HG03457 (cell line): ENCODE measurements around the gene SPECC1L.

ENCODE experiments used
- ATAC-seq: cut with Tn5 transposase; IDR thresholded peaks from one replicate; pipeline ENCODE4 v1.9.1; 2021; ENCODE audit warnings: moderate number of reproducible peaks; ENCODE audit not compliant: unreplicated experiment

SPECC1L gene

DNA sequence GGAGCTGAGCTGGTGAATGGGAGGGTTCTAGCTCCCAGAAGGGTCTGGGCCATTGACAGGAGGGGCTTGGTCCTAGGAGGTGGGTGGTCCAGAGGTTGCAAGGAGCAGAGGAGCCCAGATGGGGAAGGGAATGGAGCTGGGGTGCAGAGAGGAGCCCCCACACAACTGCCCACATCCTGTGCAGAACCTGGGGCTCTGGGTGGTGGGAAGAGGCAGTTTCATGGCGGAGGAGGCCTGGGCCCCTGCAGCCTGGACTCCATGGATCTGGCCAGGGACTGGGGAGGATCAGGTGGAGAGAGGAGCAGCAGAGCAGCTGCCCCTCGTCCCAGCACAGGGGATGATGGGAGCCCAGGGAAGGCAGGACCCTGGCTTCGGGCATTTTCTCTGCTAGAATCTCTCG, 155.8 kb downstream of the SPECC1L start:
- ATAC-seq: no peak

DNA sequence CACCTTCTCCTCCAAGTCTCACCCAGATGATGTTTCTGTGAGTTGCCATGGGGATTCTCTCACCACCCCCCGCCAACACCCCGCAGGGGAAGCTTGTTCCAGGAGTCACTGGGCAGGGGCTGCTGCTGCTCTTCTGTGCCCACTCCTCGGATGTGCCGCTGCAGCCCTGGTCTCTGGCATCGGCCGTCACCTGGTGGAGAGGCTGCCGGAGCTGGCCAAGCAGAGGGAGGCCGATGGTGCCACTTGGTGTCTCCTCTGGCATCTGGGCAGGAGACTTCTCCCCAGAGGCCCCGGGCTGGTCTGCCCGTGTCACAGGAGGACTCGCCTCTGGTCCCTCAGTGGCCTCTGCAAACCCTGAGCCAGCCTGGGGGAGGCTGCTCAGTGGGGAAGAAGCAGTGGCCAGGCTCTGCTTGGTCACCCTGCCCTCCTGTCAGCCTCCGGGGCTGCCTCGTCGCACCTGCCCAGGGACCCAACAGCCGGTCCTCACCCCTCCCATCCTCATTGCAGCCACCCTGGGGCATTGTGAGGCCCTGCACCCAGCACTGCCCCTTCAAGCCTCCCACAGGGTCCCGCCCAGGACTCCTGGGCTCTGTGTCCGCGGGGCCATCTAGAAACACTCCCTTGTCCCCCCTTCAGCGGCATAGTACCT, 156.3 kb downstream of the SPECC1L start:
- no peak for ATAC-seq

DNA sequence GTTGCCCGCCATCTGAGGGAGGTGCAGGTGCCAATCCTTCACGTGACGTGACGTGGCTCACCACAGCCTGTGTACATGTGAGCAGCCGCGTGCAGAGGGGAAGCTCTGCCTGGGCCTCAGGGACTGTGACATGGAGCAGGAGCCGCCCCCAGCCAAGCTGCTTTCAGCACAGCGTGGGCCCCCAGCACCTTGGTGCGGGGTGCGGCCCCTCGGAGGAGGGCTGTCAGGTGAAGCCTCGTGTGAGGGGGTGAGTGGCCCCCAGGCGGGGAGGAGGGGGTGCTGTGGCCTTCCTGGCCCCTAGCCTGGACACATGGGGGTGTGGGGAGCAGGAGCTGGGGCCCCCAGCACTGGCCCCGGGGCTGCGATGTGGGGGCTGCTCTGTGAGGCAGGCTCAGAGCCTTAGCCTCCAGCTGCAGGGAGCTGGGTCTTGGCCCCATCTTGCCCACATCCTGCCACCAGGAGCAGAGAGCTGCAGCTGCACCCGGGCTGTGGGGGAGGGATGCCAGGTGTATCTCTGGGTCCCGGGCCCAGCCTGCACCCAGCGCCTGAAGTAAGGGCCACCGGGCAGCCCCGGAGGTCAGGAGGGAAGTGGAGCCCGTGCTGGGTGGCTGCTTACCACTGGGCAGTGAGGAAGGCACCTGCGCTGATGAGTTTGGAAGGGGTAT, 157.0 kb downstream of the SPECC1L start, which contains the start of gene ADORA2A:
Gene ADORA2A (plus strand): TSS at position 100 of the 665 bp plus-strand sequence. CDS start 5,806 bp downstream, outside the sequence.
- no peak for ATAC-seq

DNA sequence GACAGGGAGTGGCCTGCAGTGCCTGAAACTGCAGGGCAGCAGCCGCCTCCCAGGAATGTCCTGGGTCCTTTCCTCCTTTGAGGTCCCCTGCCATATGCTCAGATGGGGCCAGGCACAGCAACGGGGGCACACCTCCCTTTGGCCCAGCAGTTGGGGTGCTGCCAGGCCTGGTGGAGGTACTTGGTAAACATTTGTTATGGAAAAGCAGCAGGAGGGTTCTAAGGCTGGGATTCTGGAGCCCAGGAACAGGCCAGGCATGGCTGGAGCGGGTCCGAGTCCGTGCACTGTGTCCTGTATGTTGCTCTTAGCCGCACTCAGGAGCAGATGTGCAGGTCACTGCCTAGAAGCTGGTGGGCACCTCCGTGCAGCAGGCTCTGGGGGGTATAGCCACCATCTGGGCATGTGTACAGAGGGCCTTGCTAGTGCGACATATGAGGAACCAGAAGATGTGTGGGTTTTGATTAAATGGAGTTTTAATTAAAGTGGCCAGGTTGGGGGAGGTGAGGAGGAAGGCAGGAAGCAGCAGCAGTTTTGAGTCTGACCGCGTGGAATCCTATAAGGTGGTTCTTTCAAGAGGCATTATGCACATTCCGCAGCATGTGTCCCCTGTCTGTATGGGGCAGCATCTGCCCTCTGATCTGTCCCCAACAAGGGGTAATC, 158.2 kb downstream of the SPECC1L start:
- ATAC-seq: no peak

DNA sequence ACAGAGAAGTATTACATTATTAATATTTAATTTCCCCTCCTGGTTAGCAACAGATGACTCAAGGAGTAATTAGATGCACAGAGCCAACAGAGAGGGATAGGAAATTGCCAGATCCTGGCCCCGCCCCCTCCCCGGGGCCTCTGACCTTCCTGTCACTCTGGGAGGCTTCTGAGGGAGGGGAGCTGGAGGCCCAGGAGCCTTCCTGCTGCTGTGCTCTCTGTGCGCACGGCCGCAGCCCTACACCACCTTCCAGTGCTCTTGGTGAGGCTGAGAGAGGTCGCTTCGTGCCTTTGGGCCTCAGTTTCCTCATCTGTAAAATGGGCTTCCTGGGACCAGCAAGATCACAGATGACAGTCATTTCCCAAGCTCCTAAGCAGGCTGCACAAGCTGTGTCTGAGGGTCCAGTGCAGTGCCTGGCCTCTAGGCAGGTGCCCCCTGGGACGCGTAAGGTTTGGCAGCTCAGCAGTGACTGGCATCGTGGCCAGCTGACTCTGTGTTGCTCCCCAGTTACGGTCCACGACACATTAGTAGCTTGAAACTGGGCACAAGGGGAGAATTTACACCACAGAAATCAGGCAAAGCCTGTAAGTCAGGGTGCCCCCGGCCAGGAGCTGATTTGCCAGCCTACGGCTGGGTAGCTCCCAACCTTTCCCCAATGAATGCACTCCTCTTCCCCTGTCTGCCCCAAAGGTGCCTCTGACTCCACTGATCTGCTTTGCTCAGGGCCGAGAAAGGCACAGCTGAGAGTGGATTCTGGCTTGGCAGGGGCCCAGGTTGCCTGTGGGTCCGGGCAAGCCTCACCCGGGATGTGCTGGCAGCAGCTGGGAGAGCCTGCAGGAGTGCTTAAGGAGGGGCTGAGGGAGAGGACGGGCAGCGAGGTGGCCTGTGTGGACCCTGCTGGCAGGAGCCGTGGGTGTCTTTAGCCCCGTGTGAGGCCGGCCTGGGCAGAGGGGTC, 159.1 kb downstream of the SPECC1L start:
- no peak for ATAC-seq

DNA sequence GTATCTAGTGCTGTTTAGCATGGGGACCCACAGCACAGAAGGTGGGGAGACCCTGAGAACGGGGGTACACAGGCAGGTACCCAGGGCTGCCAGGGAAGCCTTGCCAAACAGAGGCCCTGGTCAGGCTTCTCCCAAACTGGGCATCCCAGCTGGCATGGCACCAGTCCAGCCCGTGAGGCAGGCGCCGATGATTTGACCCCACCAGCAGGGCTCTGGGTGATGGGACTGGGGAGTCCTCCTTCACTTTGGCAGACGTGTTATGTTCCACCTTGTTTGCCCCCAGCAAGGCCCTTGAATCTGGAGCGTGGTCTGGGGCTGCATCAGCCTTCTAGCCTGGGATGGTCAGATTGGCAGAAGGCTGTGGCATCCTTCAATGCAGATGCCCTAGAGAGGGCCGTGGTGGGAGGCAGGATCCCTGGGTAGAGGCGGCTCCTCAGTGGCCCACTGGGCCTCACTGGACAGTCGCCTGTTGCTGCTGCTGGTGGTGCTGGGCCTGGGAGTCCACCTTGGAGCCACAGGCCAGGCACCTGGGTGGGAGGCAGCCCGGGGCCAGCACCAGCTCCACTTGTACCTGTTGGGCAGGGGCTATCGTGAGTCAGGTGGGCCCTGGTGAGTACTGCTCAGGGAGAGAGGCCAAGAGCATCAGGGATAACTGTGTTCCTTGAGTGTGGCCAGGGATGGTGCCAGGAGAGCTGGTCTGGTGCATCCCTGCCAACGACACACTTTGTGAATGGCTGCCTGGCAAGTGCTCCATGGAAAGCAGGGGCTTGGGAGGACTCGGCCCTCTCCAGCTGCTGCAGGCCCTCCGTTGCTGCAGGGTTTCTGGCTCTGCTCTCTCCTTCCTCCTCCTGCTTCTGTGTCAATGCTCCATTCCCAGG, 160.0 kb downstream of the SPECC1L start:
- no peak for ATAC-seq

DNA sequence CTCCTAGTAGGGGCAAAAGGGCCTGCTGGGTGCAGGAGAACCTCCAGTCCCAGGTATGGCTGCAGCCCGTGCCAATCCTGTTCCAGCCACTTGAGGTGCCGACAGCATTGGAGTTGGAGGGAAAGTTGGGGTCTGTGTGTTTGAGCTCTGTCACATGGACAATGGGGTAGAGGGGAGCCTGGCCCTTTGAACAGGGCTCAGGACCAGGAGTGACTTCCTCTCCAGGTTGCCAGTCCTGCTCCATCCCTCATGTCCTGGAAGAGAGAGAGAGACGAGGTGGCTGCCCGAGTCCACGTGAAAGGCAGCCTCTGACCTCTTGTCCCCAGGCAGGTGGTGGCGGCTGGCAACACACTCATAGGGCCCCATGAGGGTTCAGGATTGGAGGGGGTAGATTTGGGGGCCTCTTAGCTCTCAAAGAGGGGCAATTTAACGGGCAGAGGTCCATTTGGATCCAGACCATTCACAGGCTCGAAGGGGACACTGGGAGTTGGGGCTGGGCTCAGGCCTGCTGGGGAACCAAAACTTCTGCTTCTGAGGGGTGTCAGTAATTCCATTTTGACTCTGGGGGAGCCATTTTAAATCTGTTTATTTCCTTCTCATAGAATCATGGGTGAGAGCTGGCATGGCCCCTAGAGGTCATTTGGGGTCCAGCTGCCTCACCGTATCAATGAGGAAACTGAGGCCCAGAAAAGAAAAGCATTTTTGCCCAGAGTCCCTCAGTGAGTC, 160.8 kb downstream of the SPECC1L start:
- ATAC-seq: no peak

DNA sequence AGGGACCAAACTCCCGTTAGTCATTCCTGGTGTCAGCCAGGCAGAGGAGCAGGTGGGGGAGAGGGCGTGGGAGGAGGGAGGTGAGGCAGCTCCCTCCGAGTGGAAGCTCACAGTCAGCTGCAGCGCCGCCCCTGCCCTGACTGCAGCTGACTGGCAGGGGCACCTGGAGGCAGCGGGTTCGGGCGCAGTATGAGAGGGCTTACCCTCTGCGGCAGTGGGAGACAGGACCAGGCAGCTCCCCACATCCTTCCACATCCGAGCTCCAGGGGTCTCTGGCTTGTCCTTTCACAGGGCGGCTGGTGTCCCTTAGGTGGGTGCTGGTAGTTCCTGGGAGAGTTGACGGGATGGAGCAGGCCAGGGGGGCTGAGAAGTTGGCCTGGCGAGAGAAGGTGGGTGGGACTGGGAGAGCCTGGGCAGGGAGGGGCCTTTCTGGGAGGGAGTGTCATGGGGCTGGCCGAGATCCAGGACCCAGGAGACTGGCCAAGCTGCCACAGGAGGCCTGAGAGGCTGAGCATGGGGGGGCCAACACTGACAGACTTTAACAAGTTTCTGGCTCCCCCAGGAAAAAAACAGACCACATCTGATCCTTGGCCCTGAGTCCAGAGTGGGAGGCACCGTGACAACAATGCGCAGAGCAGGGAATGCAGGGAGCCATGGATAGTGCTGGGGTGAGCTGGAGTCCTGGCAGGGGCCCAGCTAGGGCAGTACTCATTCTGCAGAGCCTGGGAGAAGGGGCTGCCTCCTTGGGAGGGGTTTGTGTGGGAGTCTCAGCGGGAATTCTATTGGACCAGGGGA, 161.6 kb downstream of the SPECC1L start:
- ATAC-seq: no peak

DNA sequence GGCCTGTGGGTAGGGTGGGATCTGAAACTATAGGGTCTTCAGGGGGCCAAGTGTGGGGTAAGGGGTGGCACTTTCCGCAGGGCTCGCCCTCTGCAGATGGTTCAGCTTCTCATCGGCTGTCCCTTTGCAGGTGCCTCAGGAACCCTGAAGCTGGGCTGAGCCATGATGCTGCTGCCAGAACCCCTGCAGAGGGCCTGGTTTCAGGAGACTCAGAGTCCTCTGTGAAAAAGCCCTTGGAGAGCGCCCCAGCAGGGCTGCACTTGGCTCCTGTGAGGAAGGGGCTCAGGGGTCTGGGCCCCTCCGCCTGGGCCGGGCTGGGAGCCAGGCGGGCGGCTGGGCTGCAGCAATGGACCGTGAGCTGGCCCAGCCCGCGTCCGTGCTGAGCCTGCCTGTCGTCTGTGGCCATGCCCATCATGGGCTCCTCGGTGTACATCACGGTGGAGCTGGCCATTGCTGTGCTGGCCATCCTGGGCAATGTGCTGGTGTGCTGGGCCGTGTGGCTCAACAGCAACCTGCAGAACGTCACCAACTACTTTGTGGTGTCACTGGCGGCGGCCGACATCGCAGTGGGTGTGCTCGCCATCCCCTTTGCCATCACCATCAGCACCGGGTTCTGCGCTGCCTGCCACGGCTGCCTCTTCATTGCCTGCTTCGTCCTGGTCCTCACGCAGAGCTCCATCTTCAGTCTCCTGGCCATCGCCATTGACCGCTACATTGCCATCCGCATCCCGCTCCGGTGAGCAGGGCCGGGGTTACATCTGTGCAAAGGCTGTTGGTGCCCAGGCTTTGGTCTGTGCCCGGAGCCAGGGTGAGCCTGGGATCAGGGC, 162.6 kb downstream of the SPECC1L start:
- ATAC-seq: no peak

DNA sequence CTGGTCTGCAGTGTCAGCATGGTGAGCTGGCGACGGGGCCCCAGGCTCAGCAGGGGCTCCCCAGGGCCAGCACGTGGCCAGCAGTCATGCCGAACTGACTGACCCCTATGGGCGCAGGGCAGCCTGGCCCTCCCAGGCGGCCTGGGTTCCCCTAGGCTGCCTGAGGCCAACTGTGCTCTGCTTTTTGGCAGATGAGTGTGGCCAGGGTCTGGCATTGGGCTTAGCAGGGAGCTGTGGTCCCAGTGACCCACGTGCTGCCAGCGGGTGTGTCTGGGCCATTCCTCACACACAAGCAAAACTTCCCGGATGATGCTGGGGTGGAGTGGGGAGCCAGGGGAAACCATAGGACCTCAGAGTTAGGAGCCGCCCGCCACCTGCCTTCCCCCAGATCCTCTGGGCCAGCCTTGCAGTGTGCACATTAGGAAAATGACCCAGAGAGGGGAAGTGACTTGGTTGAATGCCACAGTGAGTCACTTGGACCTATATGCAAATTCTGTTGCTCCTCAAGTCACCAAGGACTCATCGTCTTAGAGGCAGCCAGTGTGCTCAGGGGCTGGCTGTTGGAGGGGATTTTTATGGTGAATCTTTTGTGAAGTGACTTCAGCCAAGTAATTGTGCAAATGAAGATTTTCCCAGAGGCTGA, 163.3 kb downstream of the SPECC1L start:
- ATAC-seq: peak; percentile 41

DNA sequence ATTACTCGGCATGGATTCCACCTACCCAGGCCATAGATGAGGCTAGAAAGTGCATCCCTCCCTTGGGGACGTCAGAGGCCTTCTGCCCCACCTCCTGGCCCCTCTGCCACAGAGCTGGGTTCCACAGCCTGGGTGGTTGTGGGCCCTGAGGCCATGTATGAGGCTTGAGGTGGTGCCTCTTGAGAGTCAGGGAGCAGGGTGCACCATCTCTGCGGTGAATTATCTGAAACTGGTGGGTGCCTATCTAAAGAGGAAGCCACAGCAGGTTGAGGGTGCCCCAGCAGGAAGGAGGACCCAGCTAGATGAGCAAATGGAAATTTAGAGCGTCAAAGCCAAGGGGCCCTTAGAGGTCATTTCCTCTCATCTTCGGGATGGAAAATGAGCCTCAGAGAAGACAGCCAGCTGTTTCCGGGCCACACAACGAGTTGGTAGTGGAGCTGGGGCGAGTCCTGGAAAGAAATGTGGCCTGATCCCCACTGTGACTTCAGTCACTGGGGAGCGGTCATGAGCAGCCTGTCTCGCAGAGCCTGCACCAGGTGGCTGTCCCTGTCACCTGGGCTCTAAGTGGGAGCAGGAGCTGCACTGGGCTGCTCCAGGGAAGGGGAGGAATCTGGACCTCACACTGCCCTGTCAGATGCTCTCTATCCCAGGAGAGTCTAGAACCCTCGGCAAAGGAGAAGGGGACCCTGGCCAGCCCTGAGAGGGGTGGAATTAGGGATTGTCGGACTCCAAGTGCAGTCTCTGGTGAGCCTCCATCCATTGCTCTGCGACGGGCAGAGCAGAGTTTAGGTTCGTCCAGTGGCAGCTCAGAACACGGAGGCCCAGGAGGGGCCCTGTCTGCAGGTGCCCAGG, 164.1 kb downstream of the SPECC1L start:
- peak; percentile 40 for ATAC-seq

DNA sequence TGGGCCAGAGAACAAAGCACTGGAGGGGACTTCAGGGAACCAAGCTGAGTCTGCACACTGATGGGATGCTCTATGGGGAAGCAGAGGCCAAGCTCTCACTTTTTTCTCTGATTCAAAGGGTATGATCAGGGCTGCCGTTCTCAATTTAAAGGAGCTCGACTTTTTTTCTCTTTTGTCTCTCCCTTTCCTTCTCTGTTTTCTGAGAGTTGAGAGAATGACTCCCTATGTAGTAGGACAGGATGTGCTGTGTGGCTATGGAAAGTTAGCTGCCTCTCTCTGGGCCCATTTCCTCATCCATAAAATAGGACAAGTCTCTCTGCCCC, 164.7 kb downstream of the SPECC1L start:
- no peak for ATAC-seq

DNA sequence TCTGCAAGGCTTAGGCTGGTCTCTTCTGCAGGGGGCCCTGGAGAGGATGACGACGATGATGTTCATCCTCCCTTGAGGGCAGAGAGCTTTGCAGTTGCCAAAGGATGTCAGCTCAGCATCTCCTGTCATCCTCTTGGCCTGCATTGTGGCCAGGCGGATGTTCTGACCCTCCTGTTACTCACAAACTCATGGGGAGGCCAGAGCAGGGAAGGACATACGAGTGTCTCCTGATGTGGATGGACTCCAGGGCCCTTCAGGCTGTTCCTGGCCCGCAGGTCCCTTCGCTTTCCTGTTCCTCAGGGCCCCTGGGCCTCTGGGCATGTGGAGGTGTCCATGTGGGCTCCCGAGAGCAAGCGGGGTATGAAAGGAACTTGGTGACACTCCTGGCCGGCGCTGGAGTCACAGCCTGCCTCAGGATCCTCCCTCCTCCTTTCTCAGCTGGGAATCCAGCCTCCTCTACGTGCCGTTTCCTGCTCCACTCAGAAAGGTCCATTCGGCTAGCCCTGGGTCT, 165.3 kb downstream of the SPECC1L start:
- ATAC-seq: no peak

DNA sequence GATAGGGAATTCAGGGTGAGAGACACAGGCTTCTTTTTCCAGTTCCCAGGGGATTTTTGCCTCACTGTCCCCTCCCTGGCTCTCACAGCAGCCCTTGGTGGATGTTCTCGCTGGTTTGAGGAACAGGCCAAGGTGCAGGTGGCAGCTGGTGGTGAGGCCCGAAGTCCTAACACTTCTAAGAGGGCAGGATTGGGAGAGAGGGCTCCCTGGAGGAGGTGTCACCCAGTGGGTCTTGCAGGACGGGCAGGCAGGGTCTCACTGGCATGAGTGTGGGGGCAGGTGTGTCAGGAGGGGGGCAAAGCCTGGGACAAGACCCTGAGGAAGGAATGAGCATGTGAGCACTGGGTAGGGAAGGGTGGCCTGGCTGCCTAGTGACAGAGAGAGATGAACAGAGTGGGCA, 165.9 kb downstream of the SPECC1L start:
- ATAC-seq: no peak

DNA sequence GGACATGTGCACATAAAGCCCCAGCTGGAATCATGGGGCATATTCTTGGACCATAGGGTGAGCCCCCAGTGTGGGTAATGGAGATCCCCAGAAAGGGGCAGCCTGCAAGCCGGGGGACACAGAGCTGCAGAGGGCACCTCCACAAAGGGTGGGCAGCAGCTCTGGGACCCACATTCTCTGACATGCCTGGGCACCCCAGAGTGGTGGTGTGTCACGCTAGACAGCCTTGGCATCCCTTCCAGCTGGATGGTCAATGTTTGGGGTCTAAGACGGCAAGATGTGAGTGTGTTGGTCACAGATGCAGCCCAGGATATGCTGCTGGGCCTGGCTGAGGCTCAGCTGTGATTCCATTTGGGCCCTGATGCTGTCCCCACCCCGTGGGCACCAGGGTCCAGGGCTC, 166.5 kb downstream of the SPECC1L start:
- ATAC-seq: no peak

DNA sequence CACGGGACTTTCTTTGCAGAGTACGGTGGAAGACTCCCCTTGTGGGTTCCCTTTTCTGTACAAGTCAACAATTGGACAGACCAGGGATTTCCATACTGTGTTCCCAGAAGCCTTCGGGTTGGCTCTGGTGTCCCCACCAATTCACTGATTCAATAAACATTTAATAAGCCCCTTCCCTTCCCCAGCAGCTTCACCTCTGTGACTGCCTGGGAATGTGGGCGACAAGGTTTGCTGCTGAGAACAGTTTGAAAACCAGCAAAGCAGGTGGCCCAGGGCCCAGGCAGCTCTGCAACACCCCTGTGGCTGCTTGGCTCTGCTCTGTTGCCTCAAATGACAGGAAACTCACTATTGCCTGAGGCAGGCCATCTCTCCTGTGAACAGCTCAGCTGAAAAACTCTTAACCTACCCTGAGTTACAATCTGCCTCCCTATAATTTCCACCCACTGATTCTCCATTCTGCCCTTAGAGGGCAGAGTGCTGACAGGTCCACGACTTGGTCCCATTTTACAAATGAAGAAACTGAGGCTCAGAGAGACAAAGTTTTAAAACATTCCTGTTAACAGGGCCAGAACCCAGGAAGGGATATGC, 167.2 kb downstream of the SPECC1L start:
- ATAC-seq: no peak
